ENCODE measurements around the gene DCP1B.

The DCP1B gene

DNA sequence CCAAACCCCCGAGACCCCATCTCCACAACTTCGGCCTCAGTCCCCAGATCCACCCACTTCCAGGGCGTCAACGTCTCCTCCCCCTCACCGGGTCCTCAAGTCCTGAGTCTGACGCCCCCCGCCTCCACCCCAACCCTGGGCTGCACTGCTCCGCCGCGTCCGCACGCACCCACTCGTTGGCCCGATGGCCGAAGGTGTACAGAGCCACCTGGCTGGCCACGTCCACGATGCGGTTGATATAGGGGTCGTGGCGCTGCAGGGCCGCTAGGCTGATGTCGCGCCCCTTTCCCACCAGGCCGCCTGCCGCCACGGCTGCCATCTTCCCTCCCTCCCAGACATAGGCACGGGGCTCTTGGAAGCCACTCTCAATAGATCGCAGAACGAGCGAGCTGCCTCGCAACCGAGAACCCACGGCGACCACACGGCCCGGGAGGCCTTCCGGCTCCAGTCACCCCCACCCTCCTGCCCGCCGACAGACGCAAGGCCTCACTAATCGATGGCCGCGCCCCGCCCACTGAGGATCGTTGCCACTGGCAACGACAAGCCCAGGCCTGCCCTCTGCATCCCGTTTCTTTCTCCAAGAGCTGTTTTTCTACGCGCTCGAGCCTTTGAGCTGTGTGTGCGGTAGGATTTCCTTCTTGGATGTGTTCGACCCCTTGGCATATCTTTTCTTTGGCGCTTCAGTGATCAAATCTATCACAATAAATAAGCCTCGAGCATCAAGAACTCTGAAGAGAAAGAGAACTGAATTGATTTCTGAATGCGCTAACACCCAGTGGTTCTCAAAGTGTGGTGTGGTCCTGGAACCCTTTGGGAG lies at the start of gene DCP1B:
TSS of gene DCP1B (minus strand) at position 345 of the 817 bp plus-strand sequence. CDS start at position 319, 26 bp downstream.
- DNase-seq, result peak; percentile 92

DNA sequence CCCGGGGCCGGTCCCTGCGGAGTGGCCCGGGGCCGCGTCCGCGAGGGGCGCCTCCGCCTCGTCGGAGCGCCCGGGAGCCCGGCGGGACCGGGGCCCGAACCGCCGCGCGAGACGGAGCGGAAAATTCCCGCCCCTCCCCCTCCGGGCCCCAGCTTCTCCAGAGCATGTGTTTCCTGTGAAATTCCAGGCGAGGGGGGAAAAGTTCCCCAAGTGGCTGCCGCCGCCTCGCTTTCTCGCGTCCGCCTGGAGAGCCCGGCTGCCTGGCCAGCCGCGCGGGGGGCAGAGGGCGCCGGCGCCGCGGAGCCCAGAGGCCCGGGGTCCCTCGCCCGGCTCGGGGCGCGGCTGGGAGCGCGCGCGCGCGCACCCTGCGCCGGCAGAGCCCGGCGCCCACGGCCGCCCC lies 49.4 kb upstream of the DCP1B start:
- DNase-seq, result no peak

DNA sequence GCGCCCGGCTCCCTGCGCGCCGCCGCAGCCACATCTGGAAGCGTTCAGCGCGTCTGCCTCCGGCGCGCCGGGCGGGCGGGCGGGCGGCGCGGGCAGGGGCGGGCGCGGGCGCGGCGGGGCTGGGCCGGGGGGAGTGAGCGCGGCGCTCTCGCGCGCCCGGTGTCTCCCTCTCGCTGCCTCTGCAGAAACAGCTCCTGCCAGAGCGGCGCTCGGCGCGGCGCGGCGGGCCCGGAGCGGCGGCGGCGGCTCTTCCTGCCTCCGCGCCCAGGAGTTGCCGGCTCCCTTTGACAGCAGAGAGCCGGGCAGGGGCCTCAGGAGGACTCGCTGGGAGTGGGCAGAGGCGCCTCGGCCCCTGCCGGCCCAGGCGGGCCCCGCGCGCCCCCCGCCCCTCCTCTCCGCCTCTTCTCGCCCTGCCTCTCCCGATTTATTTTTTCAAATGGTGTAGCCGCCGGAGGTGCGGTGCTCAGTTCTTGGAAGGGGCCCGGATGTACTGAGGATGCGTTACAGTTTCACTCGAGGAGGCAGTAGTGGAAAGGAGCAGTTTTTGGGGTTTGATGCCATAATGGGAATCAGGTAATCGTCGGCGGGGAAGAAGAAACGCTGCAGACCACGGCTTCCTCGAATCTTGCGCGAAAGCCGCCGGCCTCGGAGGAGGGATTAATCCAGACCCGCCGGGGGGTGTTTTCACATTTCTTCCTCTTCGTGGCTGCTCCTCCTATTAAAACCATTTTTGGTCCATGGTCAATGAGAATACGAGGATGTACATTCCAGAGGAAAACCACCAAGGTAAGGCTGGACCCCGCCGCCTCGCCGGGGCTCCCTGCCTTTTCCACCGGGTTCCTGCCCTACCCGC lies 48.8 kb upstream of the DCP1B start, which contains the start of gene CACNA1C:
TSS of gene CACNA1C (plus strand) at position 162 of the 853 bp plus-strand sequence. CDS start at position 738, 576 bp downstream.
- DNase-seq, result peak; percentile 27

DNA sequence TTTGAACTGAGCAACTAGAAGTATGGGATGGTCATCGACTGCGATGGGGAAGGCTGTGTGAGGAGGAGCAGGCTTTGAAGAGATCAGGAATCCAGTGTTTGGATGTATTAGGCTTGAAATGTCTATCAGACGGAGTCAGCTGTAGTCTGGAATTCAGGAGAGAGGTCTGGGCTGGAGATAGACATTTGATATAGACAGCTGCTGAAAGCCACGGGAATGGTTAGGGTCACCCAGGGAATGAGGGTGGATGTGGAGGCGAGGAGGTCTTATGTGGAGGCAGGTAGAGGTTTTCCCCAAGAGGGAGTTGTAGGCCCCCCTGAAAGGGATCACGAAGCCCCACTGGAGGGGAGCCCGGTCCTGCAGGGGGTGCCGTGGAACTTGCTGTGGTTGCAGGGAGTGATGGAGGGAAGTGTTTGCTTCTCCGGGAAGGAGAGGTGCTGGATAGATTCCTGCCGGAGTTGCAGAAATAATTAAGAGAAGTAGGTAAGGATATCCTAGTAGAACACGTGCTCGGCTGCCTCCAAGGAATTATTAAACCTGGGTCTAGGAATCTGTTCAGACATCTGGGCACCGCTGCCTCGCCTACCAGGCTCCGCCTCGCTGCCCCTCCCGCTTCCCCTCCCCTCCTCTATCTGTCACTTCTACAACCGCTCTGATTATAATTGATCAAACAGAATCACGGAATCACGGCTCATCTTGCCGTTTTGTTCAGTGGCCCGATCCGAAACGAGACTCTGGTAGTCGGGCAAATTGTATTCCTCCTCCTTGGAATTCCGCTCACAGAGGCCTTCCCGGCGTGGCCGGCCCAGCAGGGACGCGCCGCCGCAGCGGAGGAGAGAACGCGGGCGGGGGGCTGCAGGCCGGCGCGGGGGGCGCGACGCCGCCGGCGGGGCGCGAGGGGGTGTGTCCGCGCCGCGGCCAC lies 47.7 kb upstream of the DCP1B start:
- no peak for DNase-seq

DNA sequence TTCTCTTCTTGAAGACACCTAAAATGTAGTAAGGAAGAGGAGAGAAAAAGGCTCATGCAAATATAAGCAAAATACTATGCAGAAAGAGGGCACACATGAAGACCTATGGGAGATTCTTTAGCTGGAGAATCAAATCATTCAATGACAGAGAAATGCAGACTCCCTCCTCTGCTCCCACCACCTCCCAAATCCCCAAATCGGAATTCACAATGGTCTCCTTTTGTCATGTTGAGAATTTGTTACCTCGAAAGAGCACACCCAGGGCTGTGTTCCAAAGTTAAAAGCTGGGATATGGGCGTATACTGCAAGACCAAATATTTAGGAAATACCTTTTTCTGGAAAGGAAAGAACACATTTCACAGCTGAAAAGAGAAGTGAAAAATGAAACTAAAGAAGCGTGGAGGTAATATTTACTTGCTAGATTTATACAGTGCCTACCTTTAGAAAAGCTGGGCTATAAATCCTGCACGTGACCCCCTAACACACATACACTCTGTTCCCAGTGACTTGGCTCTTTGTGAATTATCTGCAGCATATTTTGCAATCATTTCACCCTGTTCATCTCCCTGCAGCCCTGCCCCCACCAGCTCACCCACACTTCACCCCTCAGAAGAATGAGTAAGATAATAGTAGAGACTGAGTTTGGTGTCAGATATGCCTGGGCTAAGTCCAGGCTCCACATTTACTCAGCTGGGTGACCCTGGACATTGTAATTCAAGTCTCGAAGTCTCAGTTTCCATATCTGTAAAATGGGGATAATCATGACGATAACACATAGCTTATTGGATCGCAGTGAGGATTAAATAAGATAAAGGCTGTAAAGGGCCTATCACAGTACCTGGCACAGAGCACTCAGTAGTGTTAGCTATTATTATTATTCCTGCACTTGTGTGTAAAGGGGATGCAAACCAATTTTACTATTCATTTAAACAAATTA lies 45.6 kb upstream of the DCP1B start:
- no peak for DNase-seq

DNA sequence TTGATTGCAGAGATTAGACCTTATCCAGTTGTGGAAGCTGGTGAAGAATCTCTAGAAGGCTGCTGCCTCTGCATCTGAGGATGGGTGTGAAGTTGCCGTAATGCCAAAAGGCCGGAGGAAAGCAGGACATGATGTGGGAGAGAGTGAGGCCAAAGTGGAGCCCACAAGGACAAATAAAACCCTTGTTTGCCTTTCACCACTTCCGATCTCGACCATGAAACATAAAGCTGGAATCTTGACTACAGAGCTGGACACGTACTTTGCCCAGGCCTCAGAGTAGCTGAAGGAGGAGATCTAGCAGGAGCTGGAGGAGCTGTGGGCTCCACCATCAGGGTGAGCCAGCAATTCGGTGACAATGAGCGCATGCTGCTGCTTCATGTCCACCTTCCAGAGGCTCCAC lies 43.5 kb upstream of the DCP1B start:
- no peak for DNase-seq

DNA sequence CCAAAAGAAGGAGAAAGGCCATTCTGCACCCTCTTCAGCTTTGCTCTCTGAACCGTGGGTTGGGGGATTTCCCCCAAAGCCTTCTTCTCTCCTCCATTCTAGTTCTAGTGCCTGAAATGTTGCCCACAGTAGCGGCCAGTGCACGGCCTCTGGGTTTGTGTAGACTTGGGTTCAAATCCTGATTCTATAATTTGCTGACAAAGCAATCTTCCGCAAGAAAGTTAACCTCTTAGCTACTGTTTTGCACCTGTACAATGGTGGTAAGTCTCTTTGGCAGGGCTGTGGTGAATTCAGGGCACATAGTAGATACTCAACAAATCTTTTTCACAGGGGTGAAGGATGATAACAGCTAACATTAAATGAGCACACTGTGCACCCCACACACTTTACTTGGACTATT lies 42.7 kb upstream of the DCP1B start:
- DNase-seq, result no peak

DNA sequence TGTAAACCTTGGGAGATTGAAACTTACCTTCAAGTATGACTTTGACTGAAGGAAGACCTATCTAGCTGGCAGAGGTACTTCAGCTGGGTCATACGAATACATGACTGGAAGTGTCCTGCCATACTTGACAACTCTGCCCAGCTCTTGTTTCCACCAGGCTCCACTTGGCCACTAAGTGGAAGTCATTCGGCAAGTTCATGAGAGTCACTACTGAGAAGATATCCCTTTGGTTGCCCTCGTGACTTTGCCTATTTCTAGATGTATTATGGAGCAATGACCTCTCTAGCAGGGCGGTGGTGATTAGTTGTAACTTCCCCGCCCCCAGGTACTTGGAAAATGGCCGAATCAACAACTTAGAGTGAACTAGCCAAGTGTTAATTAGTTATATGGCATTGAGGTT lies 39.9 kb upstream of the DCP1B start:
- DNase-seq, result no peak

DNA sequence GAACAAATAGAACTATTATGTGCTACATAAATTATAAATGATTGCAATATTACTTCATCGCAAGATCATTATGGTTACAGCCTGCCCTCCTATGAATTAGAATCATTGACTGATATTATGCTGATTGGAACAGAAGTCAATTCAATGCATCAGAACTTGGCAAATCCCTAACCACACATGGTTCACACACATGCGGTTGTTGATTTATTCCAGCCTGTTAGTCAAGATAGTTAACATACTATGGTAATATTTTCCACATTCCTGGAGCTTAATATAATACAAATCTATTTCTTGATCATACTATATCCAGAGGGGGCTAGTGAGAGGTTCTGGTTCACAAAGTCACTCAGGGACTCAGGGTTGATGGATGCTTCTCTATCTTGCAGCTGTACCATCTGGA lies 38.8 kb upstream of the DCP1B start:
- no peak for DNase-seq

DNA sequence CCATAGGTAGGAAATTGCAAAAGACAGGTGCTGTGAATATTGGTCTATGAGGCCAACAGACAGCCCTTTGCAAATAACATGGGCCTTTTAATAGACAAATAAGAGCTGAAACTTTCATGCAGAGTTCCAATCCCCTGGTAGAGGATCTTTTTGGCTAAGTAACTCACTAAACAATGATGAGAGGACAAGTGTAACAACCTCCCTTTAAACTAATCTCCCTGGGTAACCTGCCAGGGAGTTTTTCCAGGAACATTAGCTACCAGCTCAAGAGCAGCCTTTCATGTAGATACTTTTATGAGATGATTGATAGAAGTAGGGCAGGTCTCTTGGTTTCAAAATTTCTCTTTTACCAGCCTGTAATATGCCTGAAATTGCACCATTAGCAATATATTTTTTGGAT lies 34.8 kb upstream of the DCP1B start:
- no peak for DNase-seq

DNA sequence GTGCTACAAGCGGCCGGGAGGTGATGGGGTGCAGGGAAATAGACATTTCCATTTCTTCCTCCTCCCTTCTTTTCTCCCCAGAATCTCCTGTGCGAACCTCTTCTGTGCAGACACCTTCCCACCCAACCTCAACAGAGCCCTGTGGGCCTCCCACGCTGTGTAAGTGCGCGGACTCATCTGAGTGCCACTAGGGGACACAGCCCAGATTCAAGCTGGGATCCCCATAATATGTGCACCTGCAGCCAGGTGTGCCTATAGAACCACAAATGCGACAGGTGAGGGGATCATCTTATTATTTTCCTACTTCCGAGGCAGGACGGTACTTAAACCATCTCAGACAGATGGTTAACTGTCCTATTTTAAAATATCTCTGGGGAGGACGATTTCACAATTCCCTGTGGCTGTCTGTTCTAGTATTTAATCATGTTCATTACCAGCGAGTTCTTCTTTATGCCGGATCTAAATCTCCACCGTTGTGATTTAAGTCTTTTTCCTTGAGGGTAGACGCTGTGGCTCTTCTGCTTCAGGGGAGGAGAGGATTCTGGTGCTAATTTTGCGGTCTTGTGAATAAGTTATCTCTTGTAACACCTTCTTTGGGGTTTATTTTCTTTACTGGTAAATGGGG lies 31.3 kb upstream of the DCP1B start:
- DNase-seq, result no peak

DNA sequence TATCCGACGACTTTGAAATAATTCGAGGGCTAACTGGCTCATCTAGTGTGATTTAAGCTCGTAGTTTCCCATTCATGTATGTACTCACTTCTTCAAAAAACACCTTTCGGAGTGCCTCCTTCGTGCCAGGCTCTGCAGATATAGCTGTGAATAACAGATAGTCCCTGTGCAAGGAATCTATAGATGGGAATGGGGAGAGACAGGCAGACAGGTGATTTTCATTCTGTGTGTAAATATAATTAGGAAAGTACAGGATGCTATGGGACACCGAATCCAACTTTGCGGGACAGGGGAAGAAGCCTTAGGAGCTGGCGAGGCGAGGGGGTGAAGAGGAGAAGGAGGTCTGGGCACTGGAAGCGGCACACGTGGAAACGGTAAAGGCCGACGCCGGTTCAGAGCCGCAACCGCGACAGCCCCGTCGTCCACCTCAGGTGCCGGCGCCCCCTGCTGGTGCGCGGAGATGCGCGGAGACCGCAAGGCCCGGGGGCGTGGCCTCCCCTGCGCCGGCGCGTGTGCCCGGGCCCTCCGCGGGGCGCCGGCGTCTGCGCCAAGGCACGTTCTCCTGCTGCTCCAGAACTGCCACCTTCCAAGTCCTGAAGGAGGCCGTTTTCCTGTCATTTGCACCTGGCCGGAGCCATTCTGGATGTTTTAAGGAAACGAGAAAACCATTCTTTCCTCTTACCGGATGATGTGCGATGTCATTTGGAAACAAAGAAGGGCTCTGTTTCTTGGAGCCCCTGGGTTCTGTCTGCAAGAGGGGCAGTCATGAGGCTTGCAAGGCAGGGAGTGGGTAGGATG lies 30.6 kb upstream of the DCP1B start:
- DNase-seq, result peak; percentile 93

DNA sequence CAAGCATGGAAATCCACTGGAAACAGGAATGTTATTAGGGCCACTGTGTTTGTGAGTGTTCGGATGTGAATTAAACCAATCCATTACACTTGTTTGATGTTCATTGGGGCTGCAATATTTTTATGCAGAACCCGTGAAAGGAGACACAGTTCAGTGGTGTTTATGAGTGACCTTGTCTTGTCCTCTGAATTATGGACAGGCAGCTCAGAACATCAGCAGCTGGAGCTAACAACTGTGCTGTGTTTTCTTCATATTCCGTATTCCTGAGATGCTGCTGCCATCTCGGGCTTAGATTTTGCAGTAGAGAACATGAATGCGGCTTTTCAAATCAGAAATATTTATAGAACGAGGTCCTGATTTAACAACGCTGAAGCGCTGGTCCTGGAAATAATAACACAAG lies 28.2 kb upstream of the DCP1B start:
- no peak for DNase-seq

DNA sequence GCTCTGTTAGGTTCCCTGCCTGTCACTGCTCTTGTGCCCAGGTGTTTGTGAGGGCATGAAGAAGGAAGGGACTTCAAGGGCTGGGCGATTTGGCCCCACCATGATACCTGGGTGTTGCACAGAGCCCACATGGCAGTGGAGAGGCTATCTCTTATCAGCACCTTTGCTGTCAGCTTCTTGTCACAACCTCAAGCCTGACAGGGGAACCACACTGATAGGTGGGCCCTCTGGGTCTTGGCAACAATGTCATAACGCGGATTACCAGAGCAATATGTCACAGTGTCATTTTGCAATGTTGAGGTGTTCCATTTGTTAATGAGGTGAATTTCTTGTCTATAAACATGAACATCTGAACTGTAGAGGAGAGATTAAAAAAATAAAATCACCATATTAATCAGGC lies 25.6 kb upstream of the DCP1B start:
- no peak for DNase-seq

DNA sequence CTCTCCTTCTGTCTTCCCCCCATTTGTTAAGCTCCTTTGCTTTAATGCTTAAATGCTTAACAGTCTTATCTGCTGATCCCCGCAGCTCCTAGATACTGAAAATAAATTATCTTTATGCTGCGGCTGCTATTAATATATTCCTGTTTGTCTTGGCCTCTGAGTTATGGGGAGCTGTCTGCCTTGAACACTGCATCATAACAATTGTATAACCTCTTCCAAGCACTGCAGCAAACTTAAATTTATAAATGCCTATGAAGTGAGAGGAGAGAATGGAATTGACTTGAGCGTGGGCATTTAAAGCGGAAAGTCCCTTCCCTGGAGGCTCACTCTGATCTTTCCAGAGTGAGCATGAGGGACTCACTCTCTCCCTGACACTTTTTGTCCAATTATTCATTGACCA lies 23.1 kb upstream of the DCP1B start:
- no peak for DNase-seq

DNA sequence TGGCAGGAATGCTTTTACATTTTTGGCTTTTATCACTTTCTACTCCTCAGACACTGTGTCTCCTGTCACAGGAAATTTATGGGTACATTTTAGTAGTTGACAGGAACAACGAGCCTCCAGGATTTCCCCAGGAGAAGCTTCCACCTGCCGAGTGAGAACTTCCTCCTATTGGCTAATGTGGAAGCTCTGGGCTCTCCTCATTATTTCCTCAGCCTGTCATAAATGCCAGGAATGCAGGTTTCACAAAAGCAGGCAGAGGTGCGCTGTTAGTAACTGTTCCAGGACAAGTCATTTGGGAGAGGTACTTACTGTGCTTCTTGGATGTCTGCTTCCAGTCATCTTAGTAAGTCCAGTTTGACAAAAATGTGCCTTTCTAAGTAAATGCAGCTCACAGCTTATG lies 19.1 kb upstream of the DCP1B start:
- DNase-seq, result no peak

DNA sequence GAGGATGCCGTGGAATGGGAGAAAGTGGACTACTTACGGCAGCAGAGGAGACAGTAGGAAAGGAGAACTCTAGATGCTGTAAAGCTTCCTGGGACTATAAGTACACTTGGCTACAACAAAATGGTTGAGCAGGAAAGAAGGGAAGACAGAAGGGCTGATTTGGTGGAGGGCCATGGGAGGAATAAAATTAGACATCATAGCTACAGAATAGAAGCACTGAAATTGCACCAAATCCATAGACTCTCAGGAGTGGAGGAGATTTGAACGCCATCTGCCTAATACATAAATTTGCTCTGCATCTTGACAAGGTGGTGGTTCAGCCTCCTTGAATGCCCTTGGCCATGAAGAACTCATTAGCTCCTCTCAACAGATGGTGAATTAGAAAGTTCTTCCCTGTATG lies 16.3 kb upstream of the DCP1B start:
- no peak for DNase-seq

DNA sequence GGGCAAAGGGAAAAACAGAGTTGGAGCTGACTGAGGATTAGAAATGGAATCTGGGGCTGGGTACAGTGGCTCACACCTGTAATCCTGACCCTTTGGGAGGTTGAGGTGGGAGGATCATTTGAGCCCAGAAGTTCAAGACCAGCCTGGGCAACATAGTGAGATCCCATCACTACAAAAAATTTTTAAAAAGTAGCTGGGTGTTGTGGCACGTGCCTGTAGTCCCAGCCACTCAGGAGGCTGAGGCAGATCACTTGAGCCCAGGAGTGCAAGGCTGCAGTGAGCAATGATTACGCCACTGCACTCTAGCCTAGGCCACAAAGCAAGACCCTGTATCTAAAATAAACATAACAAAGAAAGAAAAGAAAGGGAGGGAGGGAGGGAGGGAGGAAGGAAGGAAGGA lies 14.9 kb upstream of the DCP1B start:
- no peak for DNase-seq

DNA sequence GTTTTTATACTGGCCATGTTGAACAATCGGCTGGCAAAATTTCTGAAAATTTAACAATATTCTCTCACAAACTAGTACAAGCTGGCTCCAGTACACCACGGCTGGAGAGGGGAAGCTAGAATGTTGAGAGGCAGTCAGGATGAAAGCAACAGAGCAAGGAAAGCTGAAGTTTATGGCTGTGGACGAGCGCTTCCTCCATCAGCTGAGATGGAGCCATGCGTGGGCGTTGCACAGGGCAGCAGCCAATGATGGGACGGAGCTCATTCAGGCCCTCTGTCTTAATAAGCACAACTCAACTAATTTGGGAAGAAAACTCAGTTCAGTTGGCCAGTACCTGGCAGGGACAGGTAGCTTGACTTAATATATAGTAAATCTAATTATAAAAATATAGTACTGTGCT lies 14.1 kb upstream of the DCP1B start:
- DNase-seq, result no peak

DNA sequence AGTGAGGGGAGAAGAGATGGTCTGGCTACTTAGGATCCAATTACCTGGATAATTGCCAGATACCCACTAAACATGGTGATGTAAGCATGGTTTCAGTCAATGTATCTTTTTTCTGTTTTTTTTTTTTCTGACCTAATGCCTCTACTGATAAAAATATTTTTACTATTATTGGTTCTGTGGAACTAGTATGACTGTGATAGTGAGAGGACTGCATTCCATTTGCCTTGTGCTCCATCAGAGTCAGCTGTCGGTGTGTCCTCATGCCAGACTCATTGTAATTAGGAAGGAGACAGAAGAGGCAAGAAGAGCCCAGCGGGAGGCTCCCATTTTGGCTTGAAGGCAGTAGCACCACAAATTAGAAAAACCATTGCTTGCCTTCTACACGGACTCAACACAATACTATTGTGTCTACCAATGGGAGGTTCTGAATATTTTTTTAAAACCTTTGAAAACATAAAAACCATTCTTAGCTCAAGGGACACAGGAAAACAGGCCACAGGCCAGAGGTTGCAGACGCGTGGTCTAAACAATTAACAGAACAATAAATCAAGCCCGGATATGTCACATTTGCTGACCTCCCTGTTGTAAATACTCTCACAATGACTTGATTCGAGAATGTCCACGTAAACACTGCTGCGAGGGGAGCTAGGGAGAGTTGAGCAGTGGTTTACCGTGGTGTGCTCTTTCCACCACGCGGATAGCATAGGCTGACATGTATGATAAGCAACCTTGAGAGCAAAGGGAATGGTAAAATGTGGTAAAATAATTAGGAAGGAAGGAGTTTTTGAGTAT lies 13.5 kb upstream of the DCP1B start:
- no peak for DNase-seq
